ENCODE results near the gene P2RY6. TPM values are rescaled to one million over a fixed set of nuclear protein-coding genes. Genes with fewer than 3 reads are reported as not detected.
A peak's percentile ranks its signal among the peaks of the same experiment; 100 is the strongest.

The P2RY6 gene
- total RNA-seq, 2 donors from 2014 or later = 0.31 to 0.37 TPM

DNA sequence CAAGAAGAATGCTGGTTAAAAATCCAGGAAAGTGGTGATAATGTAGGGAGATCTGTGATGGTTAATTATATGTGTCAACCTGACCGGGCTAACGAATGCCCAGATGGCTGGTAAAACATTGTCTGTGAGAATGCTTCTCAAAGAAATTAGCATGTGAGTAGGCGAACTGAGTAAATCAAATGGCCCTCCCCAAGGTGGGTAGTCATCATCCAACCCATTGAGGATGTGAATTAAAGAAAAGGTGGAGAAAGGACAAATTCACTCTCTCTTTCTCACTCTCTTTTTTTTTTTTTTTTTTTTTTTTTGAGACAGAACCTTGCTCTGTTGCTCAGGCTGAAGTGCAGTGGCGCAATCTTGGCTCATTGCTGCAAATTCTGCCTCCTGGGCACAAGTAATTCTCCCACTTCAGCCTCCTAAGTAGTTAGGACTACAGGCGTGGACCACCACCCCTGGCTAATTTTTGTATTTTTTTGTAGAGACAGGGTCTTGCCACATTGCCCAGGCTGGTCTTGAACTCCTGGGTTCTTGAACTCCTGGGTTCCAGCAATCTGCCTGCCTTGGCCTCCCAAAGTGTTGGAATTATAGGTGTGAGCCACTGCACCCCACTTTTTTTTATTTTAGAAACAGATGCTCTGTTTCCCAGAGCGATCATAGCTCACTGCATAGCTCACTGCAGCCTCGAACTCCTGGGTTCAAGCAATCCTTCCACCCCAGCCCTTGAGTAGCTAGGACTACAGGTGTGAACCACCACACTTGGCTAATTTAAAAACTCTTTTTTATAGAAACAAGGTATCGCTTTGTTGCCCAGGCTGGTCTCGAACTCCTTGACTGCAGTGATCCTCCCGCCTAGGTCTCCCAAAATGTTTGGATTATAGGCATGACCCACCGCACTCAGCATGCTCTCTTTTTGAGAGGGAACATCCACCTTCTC lies 22.0 kb upstream of the P2RY6 start:
- Histone ChIP-seq H3K4me3 (ENCODE audit: low read length) (no peak overlapping the region), H3K4me1 (ENCODE audit: control insufficient read depth, insufficient read depth, low read length) (no peaks in the 10 kb centered on the region), H3K27ac (ENCODE audit: low read depth, low read length) (no peak overlapping the region), H3K9ac (ENCODE audit: extremely low read depth, low read length, poor library complexity, severe bottlenecking) (no peak overlapping the region), H3K27me3 (ENCODE audit: control insufficient read depth, insufficient read depth, low read length, poor library complexity, severe bottlenecking) (no peaks in the 10 kb centered on the region), H3K36me3 (ENCODE audit: control insufficient read depth, insufficient read depth, low read length) (no peaks in the 10 kb centered on the region), H3K9me3 (ENCODE audit: control insufficient read depth, low read length) (no peaks in the 10 kb centered on the region)
- no peak for TF ChIP-seq CTCF (conservative IDR thresholded peaks at IDR 0.05)
- Mint-ChIP-seq H3K36me3 (ENCODE audit: low read depth) (no peaks in the 10 kb centered on the region), H3K27me3 (ENCODE audit: insufficient read depth) (no peaks in the 10 kb centered on the region), H3K27ac (no peak overlapping the region), H3K4me3 (no peak overlapping the region), H3K9me3 (no peaks in the 10 kb centered on the region), H3K4me1 (peaks cover 4% of the 10 kb centered on the region)
- 88 to 95% methylated on average over 9 to 11 of the region's 11 CpGs for WGBS, 2 experiments (ENCODE audit: insufficient coverage in 1 of 2, insufficient read length in 1 of 2)
- DNase-seq = peak; percentile 28

DNA sequence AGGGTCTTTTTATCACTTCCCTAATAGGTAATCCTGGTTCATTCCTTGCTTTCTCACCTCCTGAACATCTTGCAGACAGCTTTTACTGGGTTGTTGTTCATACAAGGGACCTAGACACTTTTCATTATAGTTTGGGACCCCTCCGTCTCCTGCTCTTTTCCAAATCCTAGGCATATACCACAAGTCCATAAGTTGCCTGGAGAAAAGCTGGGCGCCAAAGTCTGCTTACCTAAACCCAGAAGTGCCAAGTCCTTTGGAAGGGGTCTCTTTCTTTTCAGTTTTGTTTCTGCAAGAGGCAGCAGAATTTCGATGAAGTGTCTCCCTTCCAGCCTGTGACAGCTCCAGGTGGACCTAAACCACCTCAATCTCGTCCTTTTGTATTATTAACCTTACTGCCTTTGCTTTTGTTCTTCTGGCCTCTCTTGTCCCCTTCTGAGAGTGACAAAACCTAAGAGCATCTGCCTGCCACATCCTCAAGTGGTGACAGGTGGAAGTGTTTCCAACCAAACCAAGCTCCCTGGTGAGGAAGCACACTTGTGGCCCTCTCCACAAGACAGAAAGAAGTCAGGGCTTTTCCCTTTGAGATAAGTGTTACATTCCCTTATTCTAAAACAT lies 19.5 kb upstream of the P2RY6 start:
- Histone ChIP-seq H3K4me3 (ENCODE audit: low read length) (no peak overlapping the region), H3K27me3 (ENCODE audit: control insufficient read depth, insufficient read depth, low read length, poor library complexity, severe bottlenecking) (no peaks in the 10 kb centered on the region), H3K27ac (ENCODE audit: low read depth, low read length) (no peak overlapping the region), H3K36me3 (ENCODE audit: control insufficient read depth, insufficient read depth, low read length) (no peaks in the 10 kb centered on the region), H3K4me1 (ENCODE audit: control insufficient read depth, insufficient read depth, low read length) (no peaks in the 10 kb centered on the region), H3K9me3 (ENCODE audit: control insufficient read depth, low read length) (no peaks in the 10 kb centered on the region), H3K9ac (ENCODE audit: extremely low read depth, low read length, poor library complexity, severe bottlenecking) (no peak overlapping the region)
- Mint-ChIP-seq H3K27ac (no peak overlapping the region), H3K9me3 (no peaks in the 10 kb centered on the region), H3K27me3 (ENCODE audit: insufficient read depth) (no peaks in the 10 kb centered on the region), H3K36me3 (ENCODE audit: low read depth) (no peaks in the 10 kb centered on the region), H3K4me3 (no peak overlapping the region), H3K4me1 (no peaks in the 10 kb centered on the region)
- WGBS, 2 experiments (ENCODE audit: insufficient coverage in 1 of 2, insufficient read length in 1 of 2) = 76 to 78% methylated on average over 3 to 4 of the region's 4 CpGs
- DNase-seq = peak; percentile 60
- TF ChIP-seq CTCF (conservative IDR thresholded peaks at IDR 0.05) = peak; percentile 63

GRCh38 chr11:73257342-73258103 lies 14.6 kb upstream of the P2RY6 start:
- DNase-seq = peak; percentile 58
- H3K36me3 ChIP-seq (ENCODE audit: control insufficient read depth, insufficient read depth, low read length) = no peaks in the 10 kb centered on the region
- H3K9me3 ChIP-seq (ENCODE audit: control insufficient read depth, low read length) = no peaks in the 10 kb centered on the region
- no peaks in the 10 kb centered on the region for H3K4me1 Mint-ChIP-seq
- peaks cover 1% of the 10 kb centered on the region for H3K27me3 Mint-ChIP-seq (ENCODE audit: insufficient read depth)
- 91 to 100% methylated on average over 2 to 6 of the region's 6 CpGs for WGBS, 2 experiments (ENCODE audit: insufficient coverage in 1 of 2, insufficient read length in 1 of 2)
- H3K4me3 Mint-ChIP-seq = no peak overlapping the region
- no peaks in the 10 kb centered on the region for H3K9me3 Mint-ChIP-seq
- no peak for TF ChIP-seq CTCF (conservative IDR thresholded peaks at IDR 0.05)
- peak overlapping the region; percentile 66 for H3K27ac ChIP-seq (ENCODE audit: low read depth, low read length)
- no peaks in the 10 kb centered on the region for H3K36me3 Mint-ChIP-seq (ENCODE audit: low read depth)
- peak overlapping the region; percentile 58 for H3K27ac Mint-ChIP-seq
- no peak overlapping the region for H3K4me3 ChIP-seq (ENCODE audit: low read length)
- no peaks in the 10 kb centered on the region for H3K4me1 ChIP-seq (ENCODE audit: control insufficient read depth, insufficient read depth, low read length)
- H3K9ac ChIP-seq (ENCODE audit: extremely low read depth, low read length, poor library complexity, severe bottlenecking) = no peak overlapping the region
- peaks cover 2% of the 10 kb centered on the region for H3K27me3 ChIP-seq (ENCODE audit: control insufficient read depth, insufficient read depth, low read length, poor library complexity, severe bottlenecking)
